RWPE2 (cell line): ENCODE data around the gene DGUOK.
A peak's percentile ranks its signal among the peaks of the same experiment; 100 is the strongest.

Experiments
- ATAC-seq: fragments of 200-7000 bp; cut with Tn5 transposase; 3 replicates; pipeline ENCODE4 v1.9.1; 2021; ENCODE audit warnings: low read depth
- DNase-seq: peaks from one replicate; pipeline ENCODE4 v3.0.0-alpha.2; 2020; ENCODE audit warnings: low spot score
- H3K27ac ChIP-seq: fragments of 450-650 bp; 2 replicates; pipeline ENCODE4 v1.5.1; 2017; ENCODE audit warnings: mild to moderate bottlenecking; ENCODE audit not compliant: poor library complexity, severe bottlenecking
- H3K27me3 ChIP-seq: fragments of 250-450 bp; sonication (Bioruptor Pico); 2 replicates; pipeline ENCODE4 v1.5.1; 2021; ENCODE audit warnings: mild to moderate bottlenecking, moderate library complexity; ENCODE audit not compliant: insufficient read depth, poor library complexity, severe bottlenecking
- H3K36me3 ChIP-seq: fragments of 250-450 bp; sonication (Bioruptor Pico); 2 replicates; pipeline ENCODE4 v1.5.1; 2020; ENCODE audit warnings: low read depth, mild to moderate bottlenecking, moderate library complexity
- H3K4me1 ChIP-seq: fragments of 250-450 bp; sonication (Bioruptor Pico); 2 replicates; pipeline ENCODE4 v1.5.1; 2021; ENCODE audit warnings: mild to moderate bottlenecking, moderate library complexity; ENCODE audit not compliant: insufficient read depth, poor library complexity, severe bottlenecking
- H3K4me3 ChIP-seq: fragments of 250-450 bp; sonication (Bioruptor Pico); 2 replicates; pipeline ENCODE4 v1.5.1; 2021; ENCODE audit warnings: mild to moderate bottlenecking, moderate library complexity; ENCODE audit not compliant: severe bottlenecking
- H3K9me3 ChIP-seq: fragments of 250-450 bp; sonication (Bioruptor Pico); 2 replicates; pipeline ENCODE4 v1.5.1; 2021; ENCODE audit warnings: mild to moderate bottlenecking, moderate library complexity; ENCODE audit not compliant: severe bottlenecking
- TF ChIP-seq, protein P1 (sequence below): fragments of 450-650 bp; IDR thresholded peaks from one replicate; pipeline ENCODE4 v1.5.1; 2017; ENCODE audit warnings: mild to moderate bottlenecking, moderate library complexity; ENCODE audit not compliant: poor library complexity, severe bottlenecking

Gene DGUOK

DNA sequence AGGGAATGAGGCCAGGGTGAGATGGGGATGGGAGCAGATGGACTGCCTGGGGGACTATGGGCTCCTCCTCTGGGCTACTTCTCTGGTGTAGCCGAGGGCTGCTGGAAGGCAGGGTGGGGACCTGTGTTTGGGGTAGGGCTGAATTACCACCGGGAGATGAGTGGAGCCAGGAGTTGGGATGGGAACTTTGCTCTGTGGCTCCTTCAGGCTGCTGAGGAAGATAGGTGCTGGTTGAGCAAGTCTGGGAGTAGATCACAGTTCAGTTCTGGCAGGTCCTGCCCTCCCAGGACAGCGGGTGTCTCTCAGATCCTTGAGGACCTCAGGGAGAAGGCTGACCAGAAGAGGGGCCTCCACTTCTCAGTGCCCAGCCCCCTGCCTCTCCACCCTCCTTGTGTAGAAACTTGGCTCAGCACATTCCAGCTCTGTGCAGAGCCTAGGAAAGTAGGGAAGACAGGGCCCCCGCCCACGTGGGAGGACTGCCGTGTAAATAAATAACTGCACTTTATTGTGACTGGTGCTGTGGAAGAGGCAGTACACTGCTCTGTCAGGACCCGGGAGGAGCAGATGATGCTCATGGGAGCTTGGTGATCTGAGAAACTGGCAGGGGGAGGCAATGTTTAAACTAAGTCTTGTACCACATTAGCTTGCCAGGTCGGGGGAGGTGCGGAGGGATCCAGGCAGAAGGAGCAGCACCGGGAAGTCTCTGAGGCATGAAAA, 73.4 kb downstream of the DGUOK start:
- Histone ChIP-seq H3K27me3 (no peaks in the 10 kb centered on the region), H3K36me3 (peaks cover 3% of the 10 kb centered on the region; the same call in 1 of the 2 replicates), H3K4me1 (peaks cover 19% of the 10 kb centered on the region), H3K27ac (no peak overlapping the region), H3K9me3 (no peaks in the 10 kb centered on the region), H3K4me3 (no peak overlapping the region)
- ATAC-seq (peak; percentile 21; the same call in 2 of the 3 replicates), DNase-seq (no peak)
- TF ChIP-seq, protein P1, sequence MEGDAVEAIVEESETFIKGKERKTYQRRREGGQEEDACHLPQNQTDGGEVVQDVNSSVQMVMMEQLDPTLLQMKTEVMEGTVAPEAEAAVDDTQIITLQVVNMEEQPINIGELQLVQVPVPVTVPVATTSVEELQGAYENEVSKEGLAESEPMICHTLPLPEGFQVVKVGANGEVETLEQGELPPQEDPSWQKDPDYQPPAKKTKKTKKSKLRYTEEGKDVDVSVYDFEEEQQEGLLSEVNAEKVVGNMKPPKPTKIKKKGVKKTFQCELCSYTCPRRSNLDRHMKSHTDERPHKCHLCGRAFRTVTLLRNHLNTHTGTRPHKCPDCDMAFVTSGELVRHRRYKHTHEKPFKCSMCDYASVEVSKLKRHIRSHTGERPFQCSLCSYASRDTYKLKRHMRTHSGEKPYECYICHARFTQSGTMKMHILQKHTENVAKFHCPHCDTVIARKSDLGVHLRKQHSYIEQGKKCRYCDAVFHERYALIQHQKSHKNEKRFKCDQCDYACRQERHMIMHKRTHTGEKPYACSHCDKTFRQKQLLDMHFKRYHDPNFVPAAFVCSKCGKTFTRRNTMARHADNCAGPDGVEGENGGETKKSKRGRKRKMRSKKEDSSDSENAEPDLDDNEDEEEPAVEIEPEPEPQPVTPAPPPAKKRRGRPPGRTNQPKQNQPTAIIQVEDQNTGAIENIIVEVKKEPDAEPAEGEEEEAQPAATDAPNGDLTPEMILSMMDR: no peak

DNA sequence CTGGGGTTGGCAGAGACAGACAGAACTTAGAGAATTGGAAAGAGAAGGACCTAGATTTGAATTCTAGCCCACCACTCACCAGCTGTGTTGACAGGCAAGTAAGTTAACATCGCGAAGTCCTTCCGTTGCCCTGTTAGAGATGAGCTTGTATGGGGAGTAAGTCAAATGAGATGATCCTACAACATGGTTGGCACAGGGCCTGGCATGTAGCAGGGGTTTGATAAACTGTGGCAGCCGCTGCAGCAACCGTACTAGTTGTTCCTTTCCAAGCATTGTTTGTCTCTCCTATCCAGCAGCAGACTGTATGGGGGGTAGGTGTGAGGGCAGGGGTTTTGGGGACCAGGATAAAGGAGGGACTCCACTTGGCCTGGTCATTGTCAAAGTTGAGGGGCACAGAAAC, 74.0 kb downstream of the DGUOK start:
- Histone ChIP-seq H3K4me1 (peaks cover 19% of the 10 kb centered on the region), H3K9me3 (no peaks in the 10 kb centered on the region), H3K27ac (no peak overlapping the region), H3K36me3 (no peaks in the 10 kb centered on the region), H3K4me3 (no peak overlapping the region), H3K27me3 (no peaks in the 10 kb centered on the region)
- TF ChIP-seq, protein P1: no peak
- DNase-seq (no peak), ATAC-seq (no peak)

DNA sequence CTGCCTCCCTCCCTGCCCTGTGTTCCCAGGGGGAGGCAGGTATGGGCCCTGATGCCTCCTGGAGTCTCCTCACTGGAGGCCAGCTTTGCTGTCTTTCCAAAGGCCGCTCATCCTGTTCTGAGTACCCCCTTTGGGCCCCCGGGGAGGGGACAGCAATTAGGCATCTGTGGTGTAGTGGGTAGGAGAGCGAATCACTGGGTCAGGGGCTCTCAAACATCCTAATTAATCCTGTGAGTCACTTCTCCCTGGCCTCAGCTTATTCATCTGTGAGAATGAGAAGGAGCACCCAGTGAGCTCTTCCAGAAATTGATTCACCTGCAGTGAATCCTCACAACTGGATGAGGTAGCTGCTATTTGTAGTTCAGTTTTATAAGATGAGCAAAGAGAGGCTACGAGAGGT, 74.4 kb downstream of the DGUOK start:
- H3K27me3 ChIP-seq: no peaks in the 10 kb centered on the region
- no peaks in the 10 kb centered on the region for H3K36me3 ChIP-seq
- ATAC-seq (no peak), DNase-seq (no peak)
- no peak overlapping the region for H3K4me3 ChIP-seq
- H3K27ac ChIP-seq: no peak overlapping the region
- H3K4me1 ChIP-seq: peaks cover 19% of the 10 kb centered on the region
- TF ChIP-seq, protein P1: no peak
- no peaks in the 10 kb centered on the region for H3K9me3 ChIP-seq

DNA sequence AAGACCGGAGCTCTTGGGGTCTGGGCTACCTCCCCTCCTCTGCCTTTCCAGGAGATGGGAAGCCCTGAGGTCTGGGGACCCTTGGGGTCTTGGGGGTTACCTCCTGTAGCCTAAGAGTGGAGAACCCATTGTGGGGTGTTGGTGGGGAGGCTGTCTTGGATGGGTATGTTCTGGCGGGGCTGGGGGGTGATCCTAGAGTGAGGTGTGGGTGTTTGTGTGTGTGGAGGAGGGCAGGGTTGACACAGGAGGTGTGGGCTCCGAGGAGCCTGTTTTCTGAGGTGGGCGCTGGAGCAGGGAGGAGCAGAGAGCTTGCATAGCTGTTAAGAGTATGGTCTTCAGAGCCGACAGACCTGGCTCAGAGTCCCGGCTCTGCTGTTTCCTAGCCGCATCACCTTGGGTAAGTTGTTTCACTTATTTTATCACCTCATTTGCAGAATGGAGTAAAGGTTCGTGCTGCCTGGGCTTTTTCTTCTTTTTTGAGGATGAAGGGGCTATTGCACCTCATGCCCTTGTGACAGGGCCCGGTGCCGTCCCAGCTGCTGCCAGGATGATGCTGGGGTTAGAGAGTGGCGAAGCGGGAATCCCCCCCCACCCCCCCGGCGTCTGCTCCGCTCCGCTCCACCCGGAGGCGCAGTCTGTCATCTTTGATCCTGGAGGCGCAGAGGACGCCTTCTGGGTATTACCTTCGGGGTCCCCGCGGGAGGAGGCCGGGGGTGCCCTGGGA, 75.3 kb downstream of the DGUOK start:
- H3K9me3 ChIP-seq: no peaks in the 10 kb centered on the region
- TF ChIP-seq, protein P1: no peak
- ATAC-seq: no peak; the same call in 2 of the 3 replicates
- DNase-seq: peak; percentile 30
- H3K27me3 ChIP-seq: no peaks in the 10 kb centered on the region
- peak overlapping the region; percentile 40 for H3K4me3 ChIP-seq
- H3K36me3 ChIP-seq: no peaks in the 10 kb centered on the region
- H3K4me1 ChIP-seq: peaks cover 19% of the 10 kb centered on the region
- no peak overlapping the region for H3K27ac ChIP-seq
